Thoracic aorta (tissue), 2 donors: ENCODE results near the gene RESF1. TPM values are rescaled to one million over a fixed set of nuclear protein-coding genes. Genes with fewer than 3 reads are reported as not detected.

ENCODE experiments used
- ATAC-seq: fragments of 150-250 bp; one replicate; pipeline ENCODE4 v1.8.0; 2017; ENCODE audit warnings: low read depth; ENCODE audit not compliant: insufficient number of reproducible peaks, low FRiP score
- DNase-seq: peaks from one replicate; pipeline ENCODE4 v3.0.0-alpha.2; 2020; ENCODE audit warnings: low spot score
- H3K27ac ChIP-seq, 2 donors: fragments of 200-600 bp; sonication (generic); 1 replicate in 1 of 2; 2 replicates in 1 of 2; pipeline ENCODE4 v1.5.1; 2016; ENCODE audit warnings: mild to moderate bottlenecking in 2 of 2, moderate library complexity in 2 of 2
- H3K27me3 ChIP-seq: fragments of 200-600 bp; sonication (generic); replicated peaks from 2 replicates; pipeline ENCODE4 v1.6.0; 2016; ENCODE audit warnings: mild to moderate bottlenecking; ENCODE audit not compliant: insufficient read depth
- H3K36me3 ChIP-seq: fragments of 200-600 bp; sonication (generic); one replicate; pipeline ENCODE4 v1.5.1; 2016
- H3K4me1 ChIP-seq, 2 donors: fragments of 200-600 bp; sonication (generic); 1 replicate in 1 of 2; 2 replicates in 1 of 2; pipeline versions ENCODE4 v1.5.1 to v1.6.0; 2016; ENCODE audit warnings: low read depth in 2 of 2, mild to moderate bottlenecking in 1 of 2; ENCODE audit not compliant: control insufficient read depth in 1 of 2
- H3K4me3 ChIP-seq: fragments of 200-600 bp; sonication (generic); 2 replicates; pipeline ENCODE4 v1.5.1; 2016; ENCODE audit warnings: mild to moderate bottlenecking
- H3K9me3 ChIP-seq: fragments of 200-600 bp; sonication (generic); 2 replicates; pipeline ENCODE4 v1.5.1; 2016
- CTCF ChIP-seq: fragments of 200-600 bp; sonication (generic); IDR thresholded peaks from one replicate; pipeline ENCODE4 v1.5.1; 2019; ENCODE audit warnings: antibody characterized with exemption
- total RNA-seq, 2 donors: library from RNA; depleted of rRNA; stranded (reverse); fragments of >200 nt; gene quantifications; one replicate each; pipeline versions ENCODE4 v1.1.0 to v1.2.3, GENCODE V29; 2016

Gene RESF1
- total RNA-seq, 2 donors from 2014 or later = 53.2 to 112 TPM

DNA sequence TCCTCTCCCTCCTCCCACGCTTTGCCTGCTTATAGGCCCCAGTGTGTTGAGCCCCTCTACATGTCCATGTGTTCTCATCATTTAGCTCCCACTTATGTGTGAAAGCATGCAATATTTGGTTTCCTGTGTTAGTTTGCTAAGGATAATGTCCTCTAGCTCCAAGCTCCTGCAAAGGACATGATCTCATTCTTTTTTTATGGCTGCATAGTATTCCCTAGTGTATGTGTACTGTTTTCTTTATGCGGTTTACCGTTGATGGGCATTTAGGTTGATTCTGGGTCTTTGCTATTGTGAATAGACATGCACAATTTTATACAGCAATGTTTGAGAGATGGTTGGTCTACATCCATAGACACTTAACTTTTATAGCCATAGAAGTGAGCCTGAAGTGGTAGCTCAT lies 5.1 kb downstream of the RESF1 start:
- no peak overlapping the region for H3K27ac ChIP-seq
- H3K36me3 ChIP-seq = no peaks in the 10 kb centered on the region
- no peak for DNase-seq
- peaks cover 15 to 58% of the 10 kb centered on the region in 2 donors for H3K4me1 ChIP-seq
- TF ChIP-seq CTCF = no peak
- no peak overlapping the region for H3K4me3 ChIP-seq
- H3K9me3 ChIP-seq = no peaks in the 10 kb centered on the region
- H3K27me3 ChIP-seq = no peaks in the 10 kb centered on the region
- ATAC-seq = no peak

- no peaks in the 10 kb centered on the region for H3K36me3 ChIP-seq
- no peaks in the 10 kb centered on the region for H3K9me3 ChIP-seq
- DNase-seq (no peak), ATAC-seq (no peak)
- H3K27ac ChIP-seq = no peak overlapping the region
- H3K4me3 ChIP-seq = no peak overlapping the region
- no peaks in the 10 kb centered on the region for H3K27me3 ChIP-seq
- peaks cover 15 to 58% of the 10 kb centered on the region in 2 donors for H3K4me1 ChIP-seq
- no peak for TF ChIP-seq CTCF
Observed at GRCh38 chr12:31965090-31965489, 5.9 kb downstream of the RESF1 start.

DNA sequence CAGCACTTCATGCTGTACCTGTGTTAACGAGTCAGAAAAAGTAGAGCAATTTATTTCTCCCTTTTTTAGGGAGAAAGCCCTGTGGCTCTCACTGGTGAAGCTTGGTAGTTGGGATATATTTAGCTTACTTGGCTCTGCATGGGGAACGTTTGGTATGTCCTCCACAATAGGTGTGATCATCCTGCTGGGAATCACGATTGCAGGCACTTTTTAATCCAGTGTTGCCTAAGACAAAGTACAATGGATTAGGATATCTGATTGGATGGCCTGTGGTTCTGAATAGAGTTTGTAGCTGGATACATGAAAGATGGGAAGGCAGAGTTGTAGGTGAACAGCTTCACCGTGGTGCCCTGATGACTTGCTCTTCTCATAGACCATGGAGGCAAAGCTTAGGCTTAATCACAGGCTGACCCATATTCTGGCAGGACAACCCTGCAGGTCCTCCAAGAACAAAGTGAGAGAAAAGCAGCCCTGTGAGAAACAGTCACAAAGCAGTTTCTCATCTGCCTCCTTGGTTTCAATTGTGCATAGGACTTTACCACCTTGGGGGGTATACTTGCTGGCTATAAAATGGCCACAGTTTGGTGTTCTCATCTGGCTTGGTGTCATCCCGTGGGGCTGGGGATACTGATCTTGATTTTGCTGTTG lies 7.5 kb downstream of the RESF1 start:
- ATAC-seq (no peak), DNase-seq (no peak)
- Histone ChIP-seq H3K4me3 (peak overlapping the region; percentile 12), H3K36me3 (peaks cover 9% of the 10 kb centered on the region), H3K27me3 (no peaks in the 10 kb centered on the region), H3K27ac (peak overlapping the region in 1 of 2 donors; percentile 30), H3K4me1 (peaks cover 8 to 43% of the 10 kb centered on the region in 2 donors), H3K9me3 (no peaks in the 10 kb centered on the region)
- no peak for TF ChIP-seq CTCF

DNA sequence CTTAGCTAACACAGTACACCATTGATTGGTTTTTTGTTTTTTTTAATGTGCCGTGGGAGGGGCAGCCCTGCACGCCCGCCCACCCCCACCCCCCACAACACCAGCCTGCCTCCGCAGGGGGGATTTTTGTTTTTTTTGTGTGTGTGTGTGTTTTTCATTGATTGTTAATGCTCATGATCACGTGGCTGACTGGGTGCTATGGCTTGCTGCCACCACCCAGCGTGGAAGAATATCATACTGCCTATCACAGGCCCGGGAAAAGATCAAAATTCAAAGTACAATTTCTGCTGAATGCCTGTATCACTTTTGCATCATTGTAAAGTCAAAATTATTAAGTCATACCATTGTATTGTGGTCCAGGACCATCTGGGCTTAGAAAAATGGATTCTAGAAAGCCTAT lies 8.3 kb downstream of the RESF1 start:
- H3K4me3 ChIP-seq = no peak overlapping the region
- ATAC-seq (no peak), DNase-seq (no peak)
- peaks cover 3 to 37% of the 10 kb centered on the region in 2 donors for H3K4me1 ChIP-seq
- no peak for TF ChIP-seq CTCF
- no peaks in the 10 kb centered on the region for H3K27me3 ChIP-seq
- H3K27ac ChIP-seq = no peak overlapping the region
- H3K9me3 ChIP-seq = no peaks in the 10 kb centered on the region
- H3K36me3 ChIP-seq = peaks cover 18% of the 10 kb centered on the region

- peaks cover 3 to 25% of the 10 kb centered on the region in 2 donors for H3K4me1 ChIP-seq
- no peak for TF ChIP-seq CTCF
- H3K36me3 ChIP-seq = peaks cover 37% of the 10 kb centered on the region
- DNase-seq (no peak), ATAC-seq (no peak)
- H3K4me3 ChIP-seq = no peak overlapping the region
- no peaks in the 10 kb centered on the region for H3K9me3 ChIP-seq
- no peak overlapping the region for H3K27ac ChIP-seq
- H3K27me3 ChIP-seq = no peaks in the 10 kb centered on the region
Observed at GRCh38 chr12:31970199-31970598, 11.0 kb downstream of the RESF1 start.
